ENCODE data around the gene SLC35D3.
"Not testable (repeated sequence)": the region's sequence is repeated elsewhere in the genome, so short reads cannot be mapped to it uniquely, and the experiment has no call there.

SLC35D3 gene

GRCh38 chr6:136967876-136968752 is 46.0 kb downstream of the SLC35D3 start:
- DNase-seq: peak; percentile 90

- no peak for DNase-seq
Measured at GRCh38 chr6:136968837-136969236, 46.7 kb downstream of the SLC35D3 start.

- peak; percentile 41 for DNase-seq
Measured at GRCh38 chr6:136969433-136969832, 47.3 kb downstream of the SLC35D3 start.

GRCh38 chr6:136969930-136970329 is 47.8 kb downstream of the SLC35D3 start:
- DNase-seq: no peak

GRCh38 chr6:136971609-136972008 is 49.5 kb downstream of the SLC35D3 start:
- DNase-seq: no peak

GRCh38 chr6:136973781-136974180 is 51.7 kb downstream of the SLC35D3 start:
- DNase-seq: not testable (repeated sequence)

Measured in DMS53 (cell line).